H1 (cell line): ENCODE measurements around the gene SRSF6. TPM values are rescaled to one million over a fixed set of nuclear protein-coding genes. Genes with fewer than 3 reads are reported as not detected.

Experiments
- CTCF ChIA-PET: fragments of 300-600 bp; sonication (Branson Sonifier 250); formaldehyde crosslinking; loops from one replicate; lab custom pipeline; 2021; ENCODE audit not compliant: partially characterized antibody; lab: Charles Lee
- POLR2A ChIA-PET: fragments of 300-600 bp; sonication (Branson Sonifier 250); formaldehyde crosslinking; loops from one replicate; lab custom pipeline; 2021; ENCODE audit warnings: inconsistent platforms; ENCODE audit not compliant: partially characterized antibody; lab: Charles Lee
- DNase-seq, 2 experiments: peaks; one replicate each; pipeline versions ENCODE4 v3.0.0 to v3.0.0-alpha.2; 2010 to 2022; ENCODE audit warnings: low spot score in 2 of 2, low read depth in 1 of 2, mixed read lengths in 1 of 2
- FAIRE-seq: peaks from 2 replicates; lab custom pipeline; 2011; peaks lifted over from hg19 to GRCh38; lab: Jason Lieb, UNC
- H2AFZ ChIP-seq: 2 replicates; pipeline ENCODE4 v1.8.1; 2012; ENCODE audit warnings: low read length, inconsistent platforms
- H2AK5ac ChIP-seq: 2 replicates; pipeline ENCODE4 v1.6.1; 2013; ENCODE audit warnings: low read depth, low read length
- H2BK120ac ChIP-seq: replicated peaks from 2 replicates; pipeline ENCODE3; 2013; ENCODE audit warnings: low read depth, low read length, inconsistent platforms
- H2BK12ac ChIP-seq: 2 replicates; pipeline ENCODE4 v1.6.1; 2013; ENCODE audit warnings: low read depth, low read length
- H2BK15ac ChIP-seq: 2 replicates; pipeline ENCODE4 v1.6.1; 2013; ENCODE audit warnings: low read length
- H2BK20ac ChIP-seq: 2 replicates; pipeline ENCODE4 v1.6.1; 2013; ENCODE audit warnings: low read length
- H2BK5ac ChIP-seq: 2 replicates; pipeline ENCODE4 v1.6.1; 2013; ENCODE audit warnings: low read depth, low read length
- H3K14ac ChIP-seq: 2 replicates; pipeline ENCODE4 v1.6.1; 2013; ENCODE audit warnings: inconsistent platforms; ENCODE audit not compliant: insufficient read length
- H3K18ac ChIP-seq: 2 replicates; pipeline ENCODE4 v1.6.1; 2013; ENCODE audit warnings: low read length; ENCODE audit errors: extremely low read depth
- H3K23ac ChIP-seq: 2 replicates; pipeline ENCODE4 v1.6.1; 2013; ENCODE audit warnings: inconsistent platforms; ENCODE audit not compliant: insufficient read length
- H3K23me2 ChIP-seq: 2 replicates; pipeline ENCODE4 v1.6.1; 2013; ENCODE audit warnings: low read depth, low read length
- H3K27ac ChIP-seq: 2 replicates; pipeline ENCODE4 v1.6.1; 2011; ENCODE audit warnings: low read depth, low read length, inconsistent platforms
- H3K27me3 ChIP-seq, 4 experiments: replicated peaks in 1 of 4; 1 replicate in 1 of 4; 2 replicates in 3 of 4; pipeline versions ENCODE4 v1.6.1 to v1.8.1; 2011 to 2013; ENCODE audit warnings: low read length in 3 of 4, mild to moderate bottlenecking in 3 of 4, inconsistent platforms in 2 of 4, mixed read lengths in 2 of 4, moderate library complexity in 1 of 4; ENCODE audit not compliant: control insufficient read depth in 3 of 4, insufficient read depth in 3 of 4; ENCODE audit errors: extremely low read depth in 1 of 4
- H3K36me3 ChIP-seq, 4 experiments: 2 replicates each; pipeline versions ENCODE4 v1.6.1 to v1.8.1; 2011 to 2013; ENCODE audit warnings: mild to moderate bottlenecking in 4 of 4, low read length in 3 of 4, moderate library complexity in 2 of 4, control low read depth in 1 of 4, inconsistent platforms in 1 of 4; ENCODE audit not compliant: insufficient read depth in 4 of 4, control insufficient read depth in 2 of 4
- H3K4ac ChIP-seq: replicated peaks from 2 replicates; pipeline ENCODE3; 2013; ENCODE audit warnings: low read length, low read depth, mixed read lengths, inconsistent platforms; ENCODE audit not compliant: insufficient read length
- H3K4me1 ChIP-seq, 4 experiments: replicated peaks in 1 of 4; 1 replicate in 1 of 4; 2 replicates in 3 of 4; pipeline versions ENCODE4 v1.6.1 to v1.8.1; 2011 to 2013; ENCODE audit warnings: low read length in 3 of 4, inconsistent platforms in 2 of 4, mixed read lengths in 1 of 4; ENCODE audit not compliant: insufficient read depth in 4 of 4, control insufficient read depth in 3 of 4
- H3K4me2 ChIP-seq, 2 experiments: 2 replicates each; pipeline versions ENCODE4 v1.6.1 to v1.8.1; 2011 to 2013; ENCODE audit warnings: low read depth in 2 of 2, low read length in 2 of 2, control low read depth in 1 of 2, inconsistent platforms in 1 of 2, mild to moderate bottlenecking in 1 of 2; ENCODE audit not compliant: insufficient read depth in 1 of 2
- H3K4me3 ChIP-seq, 4 experiments: fragments of 200-600, 300-600 bp in 1 of 4; sonication (generic), shearing (Covaris generic), sonication (Bioruptor Twin) in 1 of 4; 2 replicates each; pipeline versions ENCODE4 v1.5.1 to v1.8.1; 2011 to 2016; ENCODE audit warnings: low read length in 4 of 4, low read depth in 3 of 4, control low read depth in 2 of 4, inconsistent platforms in 2 of 4, mild to moderate bottlenecking in 2 of 4, mixed read lengths in 1 of 4, moderate library complexity in 1 of 4; ENCODE audit not compliant: insufficient read depth in 2 of 4; ENCODE audit errors: extremely low read depth in 1 of 4
- H3K56ac ChIP-seq: replicated peaks from 2 replicates; pipeline ENCODE3; 2013; ENCODE audit warnings: low read depth, mild to moderate bottlenecking, mixed read lengths, low read length, inconsistent platforms; ENCODE audit not compliant: insufficient read length
- H3K79me1 ChIP-seq: 2 replicates; pipeline ENCODE4 v1.6.1; 2013; ENCODE audit warnings: low read depth, low read length, control low read depth
- H3K79me2 ChIP-seq, 2 experiments: 2 replicates each; pipeline versions ENCODE4 v1.6.1 to v1.8.1; 2012 to 2013; ENCODE audit warnings: low read length in 2 of 2, mild to moderate bottlenecking in 2 of 2, inconsistent platforms in 1 of 2; ENCODE audit not compliant: insufficient read depth in 2 of 2, control insufficient read depth in 1 of 2
- H3K9ac ChIP-seq, 4 experiments: replicated peaks in 1 of 4; 1 replicate in 1 of 4; 2 replicates in 3 of 4; pipeline versions ENCODE4 v1.6.1 to v1.8.1; 2011 to 2013; ENCODE audit warnings: low read depth in 3 of 4, low read length in 3 of 4, control low read depth in 2 of 4, mild to moderate bottlenecking in 2 of 4, moderate library complexity in 2 of 4, inconsistent platforms in 1 of 4; ENCODE audit errors: extremely low read depth in 1 of 4
- H3K9me3 ChIP-seq, 2 experiments: 2 replicates each; pipeline versions ENCODE4 v1.6.1 to v1.8.1; 2012 to 2013; ENCODE audit warnings: mild to moderate bottlenecking in 2 of 2, moderate library complexity in 2 of 2, control low read depth in 1 of 2, inconsistent platforms in 1 of 2, low read depth in 1 of 2, low read length in 1 of 2, mixed read lengths in 1 of 2; ENCODE audit not compliant: insufficient read depth in 2 of 2
- H4K20me1 ChIP-seq, 2 experiments: replicated peaks in 1 of 2; 2 replicates each; pipeline versions ENCODE3 to v1.8.1; 2011 to 2013; ENCODE audit warnings: inconsistent platforms in 2 of 2, low read length in 2 of 2, mild to moderate bottlenecking in 1 of 2; ENCODE audit not compliant: insufficient read depth in 2 of 2, control insufficient read depth in 1 of 2
- H4K5ac ChIP-seq: 2 replicates; pipeline ENCODE4 v1.6.1; 2013; ENCODE audit warnings: low read length, low read depth, mixed read lengths, inconsistent platforms; ENCODE audit not compliant: insufficient read length
- H4K8ac ChIP-seq: 2 replicates; pipeline ENCODE4 v1.8.0; 2013; ENCODE audit warnings: mild to moderate bottlenecking, moderate library complexity, low read length, inconsistent platforms; ENCODE audit not compliant: insufficient read depth; ENCODE audit errors: extremely low read depth
- H4K91ac ChIP-seq: replicated peaks from 2 replicates; pipeline ENCODE3; 2013; ENCODE audit warnings: low read length, mixed read lengths, inconsistent platforms; ENCODE audit not compliant: insufficient read length
- ASH2L ChIP-seq: fragments of 200-600, 300-600 bp; sonication (generic); IDR thresholded peaks from one replicate; pipeline ENCODE4 v1.7.1; 2017; ENCODE audit warnings: low read length
- ATF2 ChIP-seq: IDR thresholded peaks from 2 replicates; pipeline ENCODE4 v1.6.1; 2012; ENCODE audit warnings: low read length, inconsistent platforms
- HDAC2 ChIP-seq, 2 experiments: fragments of 300-600 bp in 1 of 2; sonication (generic) in 1 of 2; IDR thresholded peaks; 2 replicates each; pipeline ENCODE4 v1.6.1; 2011 to 2012; ENCODE audit warnings: low read depth in 2 of 2, low read length in 2 of 2, mild to moderate bottlenecking in 2 of 2, moderate library complexity in 2 of 2, borderline replicate concordance in 1 of 2, inconsistent platforms in 1 of 2
- NANOG ChIP-seq: IDR thresholded peaks from 2 replicates; pipeline ENCODE4 v1.6.1; 2011; ENCODE audit warnings: low read length, low read depth, mild to moderate bottlenecking, inconsistent platforms; ENCODE audit not compliant: insufficient read depth, poor library complexity, severe bottlenecking
- NRF1 ChIP-seq: IDR thresholded peaks from 2 replicates; pipeline ENCODE4 v1.6.1; 2011; ENCODE audit warnings: mild to moderate bottlenecking, low read depth, low read length, improper control_type of control experiment
- POLR2AphosphoS5 ChIP-seq: IDR thresholded peaks from 2 replicates; pipeline ENCODE4 v1.6.1; 2011; ENCODE audit warnings: low read depth, low read length
- RAD21 ChIP-seq, 2 experiments: IDR thresholded peaks in 1 of 2; conservative IDR thresholded peaks in 1 of 2; 2 replicates each; pipeline ENCODE4 v1.6.1; 2011; ENCODE audit warnings: low read depth in 2 of 2, low read length in 2 of 2, improper control_type of control experiment in 1 of 2, inconsistent platforms in 1 of 2, mild to moderate bottlenecking in 1 of 2, moderate library complexity in 1 of 2
- SP1 ChIP-seq: IDR thresholded peaks from 2 replicates; pipeline ENCODE4 v1.6.1; 2011; ENCODE audit warnings: low read depth, low read length
- WGBS, 2 experiments: shearing (Covaris generic) in 1 of 2; methylation state at CpG; one replicate each; pipeline versions ENCODE4 v1.1.6 to v1.1.7; 2013 to 2015; ENCODE audit warnings: low lambda C conversion rate in 2 of 2, mixed read lengths in 2 of 2, inconsistent platforms in 1 of 2, low coverage in 1 of 2, missing lambda C conversion rate in 1 of 2; ENCODE audit not compliant: insufficient replicate concordance in 2 of 2, insufficient coverage in 1 of 2, insufficient read length in 1 of 2; ENCODE audit errors: extremely low coverage in 1 of 2, missing lambda C conversion rate in 1 of 2; 5-methylcytosine and 5-hydroxymethylcytosine counted together
- polyA plus RNA-seq, 7 experiments: library from polyadenylated mRNA; depleted of rRNA in 3 of 7; stranded (reverse) in 5 of 7; unstranded in 2 of 7; fragments of >200 nt in 5 of 7; fragments of 200-250 nt in 2 of 7; gene quantifications; 1 replicate in 5 of 7; 2 replicates in 1 of 7; 4 replicates in 1 of 7; pipeline versions ENCODE4 v1.2.1 to v1.2.3, GENCODE V29; 2011 to 2013; ENCODE audit warnings: missing spikeins in 2 of 7, mixed read lengths in 2 of 7
- total RNA-seq: library from RNA; stranded (reverse); fragmentation: NEBNext Ultra II Directional; extraction: Animal tissue kit (Norgen Biotek cat#: 25700); gene quantifications from 2 replicates; pipeline ENCODE4 v1.2.1, GENCODE V29; 2021

Gene SRSF6
- total and polyA plus RNA-seq, 2 of the 8 experiments (the other 6 are each of a cell fraction or from before 2014, with no cell fraction given), result 48.0 to 171 TPM

GRCh38 chr20:43440531-43440930, 17.2 kb upstream of the SRSF6 start:
- H3K18ac ChIP-seq, result no peak overlapping the region
- H2AFZ ChIP-seq, result no peak overlapping the region
- no peak overlapping the region for H4K8ac ChIP-seq
- no peak overlapping the region for H3K4me2 ChIP-seq
- H3K14ac ChIP-seq, result no peak overlapping the region
- ChIA-PET POLR2A (interaction anchor here (1.0 to 5.1 kb wide), 2 partner anchors 10 to 16 kb away, joined by 3 to 58 read pairs; partner anchors contain the start of gene SRSF6), CTCF (interaction anchor here (0.6 kb wide), 2 partner anchors 170 to 500 kb away, joined by 3 to 5 read pairs; no protein-coding TSS in a partner anchor)
- no peaks in the 10 kb centered on the region for H3K27me3 ChIP-seq
- no peaks in the 10 kb centered on the region for H3K4me1 ChIP-seq
- WGBS, 2 experiments, result 94% methylated on average over 7 of the region's 7 CpGs; no CpG with 5 or more reads in 1 of the 2 experiments
- no peak overlapping the region for H2BK20ac ChIP-seq
- no peak for TF ChIP-seq ASH2L
- TF ChIP-seq SP1, result no peak
- TF ChIP-seq NANOG, result no peak
- no peak for TF ChIP-seq POLR2AphosphoS5
- TF ChIP-seq RAD21 (IDR thresholded peaks at IDR 0.05 in 1 of 2, conservative IDR thresholded peaks at IDR 0.05 in 1 of 2; ENCODE audit: low read depth in 2 of 2, low read length in 2 of 2), result no peak
- TF ChIP-seq ATF2, result no peak
- TF ChIP-seq NRF1, result no peak
- TF ChIP-seq HDAC2 (IDR thresholded peaks at IDR 0.05; ENCODE audit: borderline replicate concordance in 1 of 2, low read depth in 2 of 2, low read length in 2 of 2), result no peak
- TF ChIP-seq, all 59 proteins: peak for 0
- no peak overlapping the region for H3K27ac ChIP-seq
- no peak for FAIRE-seq
- no peak overlapping the region for H3K23ac ChIP-seq
- H4K5ac ChIP-seq, result no peak overlapping the region
- H4K20me1 ChIP-seq, result no peaks in the 10 kb centered on the region
- H3K23me2 ChIP-seq, result no peaks in the 10 kb centered on the region
- H3K79me1 ChIP-seq, result no peaks in the 10 kb centered on the region
- no peak overlapping the region for H3K4ac ChIP-seq
- no peak for DNase-seq
- no peaks in the 10 kb centered on the region for H3K9me3 ChIP-seq
- no peaks in the 10 kb centered on the region for H3K36me3 ChIP-seq
- no peak overlapping the region for H4K91ac ChIP-seq
- no peak overlapping the region for H2BK15ac ChIP-seq
- no peak overlapping the region for H3K9ac ChIP-seq
- no peak overlapping the region for H2BK120ac ChIP-seq
- H3K79me2 ChIP-seq, result no peaks in the 10 kb centered on the region
- no peak overlapping the region for H3K56ac ChIP-seq
- H2BK5ac ChIP-seq, result no peak overlapping the region
- no peak overlapping the region for H2AK5ac ChIP-seq
- no peak overlapping the region for H3K4me3 ChIP-seq
- H2BK12ac ChIP-seq, result no peak overlapping the region
